Tibial nerve (tissue), 4 donors: ENCODE data around the gene NUDT13. TPM values are rescaled to one million over a fixed set of nuclear protein-coding genes. Genes with fewer than 3 reads are reported as not detected.

ENCODE experiments used
- DNase-seq, 2 donors: peaks; one replicate each; pipeline ENCODE4 v3.0.0-alpha.2; 2019; ENCODE audit warnings: low spot score in 2 of 2
- H3K27ac ChIP-seq, 4 donors: fragments of 200-600 bp; sonication (generic) in 3 of 4; one replicate each; pipeline ENCODE4 v1.5.1; 2017 to 2019; ENCODE audit warnings: mild to moderate bottlenecking in 1 of 4
- H3K27me3 ChIP-seq, 2 donors: fragments of 200-600 bp; sonication (generic) in 1 of 2; one replicate each; pipeline versions ENCODE4 v1.5.1 to v1.6.0; 2017 to 2019
- H3K36me3 ChIP-seq, 3 donors: fragments of 200-600 bp; sonication (generic); one replicate each; pipeline ENCODE4 v1.5.1; 2018 to 2019
- H3K4me1 ChIP-seq, 4 donors: fragments of 200-600 bp; sonication (generic) in 3 of 4; one replicate each; pipeline ENCODE4 v1.5.1; 2017 to 2019
- H3K4me3 ChIP-seq, 4 donors: fragments of 200-600 bp; sonication (generic) in 3 of 4; one replicate each; pipeline ENCODE4 v1.5.1; 2017 to 2019; ENCODE audit warnings: mild to moderate bottlenecking in 1 of 4, moderate library complexity in 1 of 4
- H3K9me3 ChIP-seq, 4 donors: fragments of 200-600 bp; sonication (generic) in 3 of 4; one replicate each; pipeline ENCODE4 v1.5.1; 2017 to 2019
- CTCF ChIP-seq, 5 experiments: fragments of 200-600 bp in 3 of 5; fragments of 450-650 bp in 2 of 5; sonication (generic) in 3 of 5; IDR thresholded peaks; one replicate each; pipeline ENCODE4 v1.5.1; 2016 to 2019; ENCODE audit warnings: antibody characterized with exemption in 5 of 5, mild to moderate bottlenecking in 3 of 5, moderate library complexity in 2 of 5
- EP300 ChIP-seq, 2 donors: sonication (generic); formaldehyde crosslinking; IDR thresholded peaks; one replicate each; pipeline ENCODE4 v1.6.1; 2017; ENCODE audit warnings: antibody characterized with exemption in 2 of 2, mild to moderate bottlenecking in 1 of 2
- POLR2A ChIP-seq, 2 donors: fragments of 450-650 bp; IDR thresholded peaks; one replicate each; pipeline ENCODE4 v1.6.1; 2017; ENCODE audit warnings: antibody characterized with exemption in 2 of 2, mild to moderate bottlenecking in 2 of 2, moderate library complexity in 2 of 2
- WGBS, 2 donors: methylation state at CpG; one replicate each; pipeline ENCODE4 v1.1.5; 2018; 5-methylcytosine and 5-hydroxymethylcytosine counted together
- total RNA-seq, 4 donors: library from RNA; depleted of rRNA; stranded (reverse); fragments of >200 nt; gene quantifications; one replicate each; pipeline ENCODE4 v1.1.0, GENCODE V29; 2016

NUDT13 gene
- total RNA-seq, 4 donors from 2014 or later = 1.2 to 10.5 (median 4.2) TPM

DNA sequence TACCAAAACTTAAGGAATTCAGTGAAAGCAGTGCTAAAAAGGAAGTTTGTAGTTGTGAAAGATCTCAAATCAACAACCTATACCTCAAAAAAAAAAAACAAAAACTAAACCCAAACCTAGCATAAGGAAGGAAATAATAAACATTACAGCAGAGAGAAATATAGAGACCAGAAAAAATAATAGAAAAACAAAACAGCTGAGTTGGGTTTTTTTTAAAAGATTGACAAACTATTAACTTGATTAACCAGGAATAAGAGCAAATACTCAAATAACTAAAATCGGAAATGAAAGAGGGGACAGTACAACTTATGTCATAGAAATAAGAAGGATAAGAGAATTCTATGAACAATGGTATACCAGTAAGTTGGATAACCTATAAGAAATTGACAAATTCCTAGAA is 50.8 kb downstream of the NUDT13 start:
- Histone ChIP-seq H3K27me3 (no peaks in the 10 kb centered on the region), H3K36me3 (peaks cover 0 to 57% (median 3%) of the 10 kb centered on the region in 3 donors), H3K27ac (no peak overlapping the region), H3K4me3 (no peak overlapping the region), H3K4me1 (peaks cover 0 to 35% (median 0%) of the 10 kb centered on the region in 4 donors), H3K9me3 (no peaks in the 10 kb centered on the region)
- DNase-seq = no peak
- 94 to 95% methylated on average over 1 of the region's 1 CpG for WGBS, 2 donors
- TF ChIP-seq CTCF (IDR thresholded peaks at IDR 0.05) = no peak

DNA sequence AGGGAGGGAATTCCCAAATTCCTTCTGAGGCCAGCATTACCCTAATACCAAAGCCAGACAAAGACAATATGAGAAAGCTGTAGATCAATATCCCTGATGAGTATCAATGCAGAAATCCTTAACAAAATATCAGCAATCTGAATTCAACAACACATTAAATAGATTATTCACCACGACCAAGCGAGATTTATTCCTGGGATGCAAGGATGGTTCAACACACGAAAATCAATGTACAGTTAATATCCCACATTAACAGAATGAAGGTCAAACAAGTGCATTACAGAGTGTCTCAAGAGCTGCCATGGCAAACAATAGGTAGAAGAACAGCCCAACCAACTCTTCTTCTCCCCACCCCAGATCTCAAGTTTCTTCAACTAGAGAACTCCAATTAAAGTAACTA is 51.4 kb downstream of the NUDT13 start:
- DNase-seq = no peak
- Histone ChIP-seq H3K27me3 (no peaks in the 10 kb centered on the region), H3K4me3 (no peak overlapping the region), H3K27ac (no peak overlapping the region), H3K4me1 (peaks cover 0 to 41% (median under 1%) of the 10 kb centered on the region in 4 donors), H3K36me3 (peaks cover 0 to 51% (median 3%) of the 10 kb centered on the region in 3 donors), H3K9me3 (no peaks in the 10 kb centered on the region)
- TF ChIP-seq POLR2A (IDR thresholded peaks at IDR 0.05) = no peak
- no peak for TF ChIP-seq EP300 (IDR thresholded peaks at IDR 0.05)
- no peak for TF ChIP-seq CTCF (IDR thresholded peaks at IDR 0.05)
- WGBS, 2 donors = 93 to 97% methylated on average over 3 of the region's 3 CpGs

DNA sequence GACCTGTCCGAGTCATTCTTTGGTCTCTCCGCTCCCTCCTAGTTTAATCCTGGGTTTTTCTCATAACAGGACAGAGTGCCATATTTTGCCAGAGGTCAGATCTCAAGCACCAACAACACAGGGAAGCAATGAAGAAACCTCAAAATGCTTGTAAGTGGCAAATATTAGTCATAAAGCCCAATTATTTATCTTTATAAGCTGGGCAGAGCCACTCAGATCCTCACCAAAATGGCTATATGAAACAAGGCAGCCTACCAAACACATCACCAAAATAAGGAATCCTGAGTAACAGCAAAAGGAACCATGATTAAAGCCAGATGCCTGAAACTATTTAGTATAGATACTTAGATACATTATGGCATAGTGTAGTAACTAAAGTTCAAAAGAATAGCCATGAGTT is 52.8 kb downstream of the NUDT13 start:
- no peak overlapping the region for H3K4me3 ChIP-seq
- peaks cover 0 to 49% (median 4%) of the 10 kb centered on the region in 4 donors for H3K4me1 ChIP-seq
- no peaks in the 10 kb centered on the region for H3K9me3 ChIP-seq
- H3K27ac ChIP-seq = no peak overlapping the region
- TF ChIP-seq POLR2A (IDR thresholded peaks at IDR 0.05) (no peak), EP300 (IDR thresholded peaks at IDR 0.05) (no peak), CTCF (IDR thresholded peaks at IDR 0.05) (no peak)
- 97 to 98% methylated on average over 2 of the region's 2 CpGs for WGBS, 2 donors
- H3K27me3 ChIP-seq = no peaks in the 10 kb centered on the region
- no peak for DNase-seq
- peaks cover 0 to 37% (median 3%) of the 10 kb centered on the region in 3 donors for H3K36me3 ChIP-seq

GRCh38 chr10:73166972-73167371 is 56.7 kb downstream of the NUDT13 start:
- no peak for TF ChIP-seq EP300 (IDR thresholded peaks at IDR 0.05)
- no peak for TF ChIP-seq CTCF (IDR thresholded peaks at IDR 0.05)
- TF ChIP-seq POLR2A (IDR thresholded peaks at IDR 0.05) = no peak
- WGBS, 2 donors = 87 to 90% methylated on average over 2 of the region's 2 CpGs
- H3K4me3 ChIP-seq = peak overlapping the region; percentile 63 to 92 (median 82)
- H3K4me1 ChIP-seq = peaks cover 0 to 59% (median 9%) of the 10 kb centered on the region in 4 donors
- no peaks in the 10 kb centered on the region for H3K9me3 ChIP-seq
- no peak for DNase-seq
- peak overlapping the region; percentile 89 to 98 (median 94) for H3K27ac ChIP-seq
- no peaks in the 10 kb centered on the region for H3K27me3 ChIP-seq
- H3K36me3 ChIP-seq = peaks cover 0 to 18% (median 3%) of the 10 kb centered on the region in 3 donors

- TF ChIP-seq POLR2A (IDR thresholded peaks at IDR 0.05) (no peak), CTCF (IDR thresholded peaks at IDR 0.05) (no peak), EP300 (IDR thresholded peaks at IDR 0.05) (no peak)
- Histone ChIP-seq H3K27me3 (no peaks in the 10 kb centered on the region), H3K4me3 (peak overlapping the region; percentile 63 to 92 (median 82)), H3K27ac (peak overlapping the region; percentile 89 to 98 (median 94)), H3K9me3 (no peaks in the 10 kb centered on the region), H3K4me1 (peaks cover 0 to 56% (median 9%) of the 10 kb centered on the region in 4 donors), H3K36me3 (peaks cover 0 to 18% (median 3%) of the 10 kb centered on the region in 3 donors)
- 6 to 9% methylated on average over 5 of the region's 5 CpGs for whole genome bisulfite sequencing, 2 donors
- DNase-seq = no peak
Measured at GRCh38 chr10:73167458-73167782, 57.2 kb downstream of the NUDT13 start.
